ENCODE measurements around the gene CAPN14. TPM values are rescaled to one million over a fixed set of nuclear protein-coding genes. Genes with fewer than 3 reads are reported as not detected.
A peak's percentile ranks its signal among the peaks of the same experiment; 100 is the strongest.
"Not testable (repeated sequence)": the region's sequence is repeated elsewhere in the genome, so short reads cannot be mapped to it uniquely, and the experiment has no call there.

Gene CAPN14
- total RNA-seq, 1 experiment from 2014 or later = 0.11 TPM

DNA sequence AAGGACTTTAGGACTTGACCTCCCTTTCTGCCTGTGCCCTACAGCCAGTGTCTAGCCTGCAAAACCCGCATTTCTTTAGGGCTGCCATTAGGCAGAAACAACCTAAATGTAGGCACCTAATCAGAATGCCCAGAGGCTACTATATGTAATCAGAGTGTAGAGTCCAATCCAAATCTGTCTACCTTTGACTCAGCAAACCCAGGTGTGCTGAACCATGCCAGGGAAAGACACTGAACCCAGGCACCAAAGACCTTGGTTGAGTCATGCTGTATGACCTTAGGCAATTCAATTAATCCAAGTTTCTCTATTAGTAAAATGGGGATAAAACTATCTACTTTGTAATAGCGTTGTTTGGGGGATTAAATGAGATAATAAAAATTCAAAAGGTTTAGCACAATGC lies 20.7 kb downstream of the CAPN14 start:
- no peak for DNase-seq (ENCODE audit: low read depth)

- no peak for DNase-seq (ENCODE audit: low read depth)
Observed at GRCh38 chr2:31193806-31194205, 23.5 kb downstream of the CAPN14 start.

DNA sequence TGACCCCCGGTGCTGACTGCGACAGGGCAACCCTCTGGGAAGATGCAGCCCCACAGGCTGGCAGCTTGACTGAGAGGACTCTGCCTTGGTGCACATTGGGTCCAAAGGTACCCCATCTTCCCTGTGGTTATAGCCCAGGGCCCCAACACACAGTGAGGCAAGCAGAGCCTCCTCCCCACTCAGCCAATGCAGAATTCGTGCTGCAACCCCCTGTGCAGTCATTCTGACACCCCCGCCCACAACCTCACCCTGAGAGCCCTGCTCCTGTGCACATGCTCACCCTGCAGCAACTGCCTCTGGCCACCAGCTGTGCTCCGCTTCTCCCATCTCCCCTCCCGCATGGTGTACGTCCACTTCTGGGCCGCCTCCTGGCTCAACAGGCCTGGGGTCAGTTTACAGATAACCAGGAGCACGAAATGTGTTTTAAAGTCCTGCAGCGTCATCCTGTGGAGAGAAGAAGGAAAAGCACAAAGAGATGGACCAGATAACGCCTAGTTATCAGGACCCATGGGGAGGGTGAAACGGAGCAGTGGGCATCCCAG lies 24.4 kb downstream of the CAPN14 start:
- DNase-seq (ENCODE audit: low read depth) = no peak

- no peak for DNase-seq (ENCODE audit: low read depth)
Observed at GRCh38 chr2:31192396-31192795, 24.9 kb downstream of the CAPN14 start.

DNA sequence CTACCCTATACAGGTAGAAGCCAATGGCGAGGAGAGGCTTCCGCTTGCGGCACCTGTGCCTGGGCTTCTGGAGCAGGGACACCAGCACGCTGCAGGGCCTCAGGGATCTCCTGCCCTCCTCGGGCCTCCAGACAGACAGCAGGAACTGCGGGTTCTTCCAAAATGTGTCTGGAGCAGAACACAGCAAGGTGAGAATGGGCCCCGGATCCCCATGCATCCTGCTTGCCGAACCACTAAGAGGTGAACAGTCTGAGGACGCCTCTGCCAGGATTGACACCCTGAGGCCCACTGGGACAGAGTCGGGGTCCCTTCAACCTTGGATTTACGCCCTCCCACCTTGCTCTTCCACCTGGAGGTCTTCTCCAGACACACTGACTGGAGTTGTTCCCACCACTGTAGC lies 25.4 kb downstream of the CAPN14 start:
- DNase-seq (ENCODE audit: low read depth) = no peak

- DNase-seq (ENCODE audit: low read depth) = no peak
Observed at GRCh38 chr2:31190188-31190587, 27.1 kb downstream of the CAPN14 start.

- DNase-seq (ENCODE audit: low read depth) = no peak
Observed at GRCh38 chr2:31189141-31189540, 28.2 kb downstream of the CAPN14 start.

DNA sequence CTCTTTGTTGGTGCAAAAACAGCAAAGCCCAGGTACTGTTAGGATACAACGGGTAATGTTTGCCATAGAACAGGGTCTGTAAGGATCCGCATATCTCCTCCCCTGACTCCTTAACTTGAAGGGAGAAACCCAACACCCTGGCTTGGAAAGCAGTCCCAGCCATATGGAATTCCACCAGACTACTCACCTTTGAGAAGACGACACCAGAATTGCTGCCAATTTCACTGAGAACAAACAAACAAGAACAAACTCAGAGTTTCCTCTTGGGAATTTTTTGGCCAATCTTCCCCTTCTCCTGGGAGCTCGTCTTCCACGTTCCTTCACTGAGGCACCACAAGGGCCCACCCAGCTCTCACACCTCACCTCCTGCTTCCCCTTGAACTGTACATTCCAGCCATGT lies 29.2 kb downstream of the CAPN14 start:
- no peak for DNase-seq (ENCODE audit: low read depth)

GRCh38 chr2:31187166-31187565 lies 30.1 kb downstream of the CAPN14 start:
- no peak for DNase-seq (ENCODE audit: low read depth)

- DNase-seq (ENCODE audit: low read depth) = not testable (repeated sequence)
Observed at GRCh38 chr2:31183973-31184372, 33.3 kb downstream of the CAPN14 start.

GRCh38 chr2:31176742-31177141 lies 40.6 kb downstream of the CAPN14 start:
- no peak for DNase-seq (ENCODE audit: low read depth)

DNA sequence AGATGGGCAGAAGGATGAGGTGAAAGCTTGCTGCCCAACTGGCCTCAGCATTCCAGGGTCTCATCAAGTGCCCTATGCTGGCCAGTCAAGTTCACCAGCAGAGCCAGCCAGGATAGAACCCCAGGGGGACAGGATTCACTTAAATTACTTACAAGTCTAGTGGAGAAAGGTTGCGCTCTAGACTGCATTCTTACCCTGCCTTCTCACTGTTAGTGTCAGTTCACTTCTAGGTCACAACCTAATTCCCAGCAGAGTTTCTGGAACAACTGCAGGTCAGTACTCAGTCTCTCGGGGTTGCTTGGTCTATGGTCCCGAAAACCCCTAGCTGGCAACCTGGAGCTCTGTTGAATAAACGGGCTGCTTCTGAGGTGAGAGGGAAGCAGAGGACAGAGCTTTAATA lies 46.2 kb downstream of the CAPN14 start:
- DNase-seq (ENCODE audit: low read depth) = no peak

DNA sequence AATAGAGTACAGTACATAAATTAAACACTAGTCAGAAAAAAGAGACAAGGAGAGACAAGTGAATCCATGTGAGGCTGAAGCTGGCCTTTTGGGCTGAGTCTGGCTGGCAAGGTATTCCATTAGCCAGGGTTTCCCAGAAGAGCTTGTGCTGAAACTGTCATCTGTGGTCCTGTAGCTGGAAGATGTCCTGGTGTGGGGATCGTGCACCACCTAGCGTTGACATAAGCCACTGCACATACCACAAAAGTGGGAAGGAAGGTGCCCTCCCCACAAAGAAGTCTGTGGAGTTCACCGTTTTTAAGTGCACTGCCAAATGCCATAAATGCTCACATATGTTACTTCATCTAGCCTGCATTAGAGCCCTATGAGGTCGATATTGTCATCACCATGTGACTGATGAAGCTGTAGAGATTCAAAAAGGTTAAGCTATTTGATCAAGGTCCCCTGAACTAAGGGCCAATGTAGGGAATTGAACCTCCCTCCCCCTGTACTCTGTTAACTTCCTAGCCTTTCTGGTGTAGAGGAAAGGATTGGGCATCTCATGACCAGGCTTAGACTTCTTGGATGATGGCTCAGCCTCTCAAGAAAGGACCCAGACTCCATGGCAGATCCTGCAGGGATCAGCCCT lies 47.1 kb downstream of the CAPN14 start:
- peak; percentile 76 for DNase-seq (ENCODE audit: low read depth)

DNA sequence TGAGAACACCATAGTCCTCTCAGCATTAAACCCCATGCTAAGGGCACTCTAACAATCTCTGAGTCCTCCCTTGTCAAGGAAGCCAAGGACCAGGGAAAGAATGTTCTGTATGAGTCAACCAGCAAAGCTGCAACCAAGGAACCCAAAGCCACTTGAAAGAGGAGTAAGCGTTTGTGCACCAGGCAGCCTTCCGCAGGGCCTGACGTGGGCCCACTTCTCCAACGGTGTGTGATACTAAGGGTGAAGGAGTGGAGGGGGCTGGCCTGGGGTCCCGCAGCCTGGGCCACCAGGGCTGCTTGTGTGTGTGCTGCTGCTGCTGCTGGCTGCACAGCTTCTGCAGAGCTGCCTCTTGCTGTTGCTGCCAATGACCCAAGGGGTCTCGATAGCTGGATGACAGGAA lies 49.0 kb downstream of the CAPN14 start:
- DNase-seq (ENCODE audit: low read depth) = peak; percentile 11

GRCh38 chr2:31166925-31167324 lies 50.4 kb downstream of the CAPN14 start:
- peak; percentile 25 for DNase-seq (ENCODE audit: low read depth)

DNA sequence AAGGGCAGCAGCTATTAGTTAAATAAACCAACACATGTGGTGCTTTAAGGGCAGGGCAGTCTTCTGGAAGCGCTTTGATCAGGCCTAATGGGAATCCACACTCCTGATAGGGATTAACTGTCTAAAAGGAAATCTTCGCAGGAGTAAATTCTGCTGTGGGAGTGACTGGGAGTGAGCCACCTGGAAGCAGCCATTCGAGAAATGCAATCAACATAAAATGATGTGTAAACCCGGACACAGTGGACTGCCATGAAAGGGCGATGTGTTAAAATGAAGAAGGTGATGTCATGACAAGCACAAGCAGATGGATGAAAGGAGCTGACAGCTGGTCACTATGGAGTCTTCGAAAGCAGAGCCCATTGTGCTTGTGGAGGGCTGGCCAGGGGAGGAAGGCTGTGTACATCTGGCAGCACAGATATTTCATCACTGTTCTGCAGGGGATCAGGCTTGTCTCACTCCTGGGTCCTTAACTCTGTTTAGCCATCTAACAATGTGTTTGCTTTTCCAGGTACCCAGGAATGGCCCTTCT lies 54.2 kb downstream of the CAPN14 start:
- no peak for DNase-seq (ENCODE audit: low read depth)

DNA sequence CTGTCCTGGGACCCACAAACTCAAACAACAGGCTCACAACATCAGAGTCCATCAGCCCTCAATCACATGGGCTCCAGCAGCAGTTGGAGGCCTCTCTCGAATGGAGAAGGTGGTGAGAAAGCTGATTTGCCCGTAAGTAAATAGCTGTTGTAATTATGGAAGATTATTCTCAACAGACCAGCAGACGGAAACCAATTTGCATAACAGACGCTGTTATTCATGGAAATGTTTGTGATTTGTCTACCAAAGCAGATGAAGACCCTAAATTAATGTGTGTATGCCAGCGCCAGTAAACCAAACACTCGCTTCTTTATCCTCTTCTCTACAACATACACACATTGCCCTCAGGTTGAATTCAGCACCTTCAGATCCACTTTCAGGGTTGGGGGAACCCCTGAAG lies 55.7 kb downstream of the CAPN14 start:
- DNase-seq (ENCODE audit: low read depth) = no peak

GRCh38 chr2:31151501-31151900 lies 65.8 kb downstream of the CAPN14 start:
- no peak for DNase-seq (ENCODE audit: low read depth)

DNA sequence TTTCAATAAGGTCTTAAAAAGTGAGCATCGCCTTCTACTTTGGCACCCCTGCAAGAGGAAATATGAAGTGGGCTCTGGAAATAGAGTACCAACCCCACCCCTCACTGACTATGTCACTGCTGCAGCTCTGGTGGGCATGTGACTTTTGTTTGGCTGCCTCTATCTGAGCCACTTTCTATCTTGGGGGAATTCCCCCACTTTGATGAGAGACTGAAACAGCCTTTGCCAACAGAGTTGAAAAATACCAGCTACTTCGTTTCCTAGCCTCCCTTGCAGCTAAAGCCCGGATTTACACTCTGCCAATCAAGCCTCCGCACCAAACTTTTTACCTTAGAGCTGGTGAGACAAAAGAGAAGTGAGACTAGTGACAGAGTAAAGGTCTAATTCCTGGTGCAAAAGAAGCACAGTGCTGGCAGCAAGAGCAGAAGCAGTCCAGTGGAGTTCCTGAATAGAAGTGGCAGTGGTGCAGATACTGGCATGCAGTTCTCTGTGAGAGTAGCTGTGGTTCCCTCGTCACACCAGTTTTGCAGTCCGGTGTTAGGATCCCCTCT lies 67.1 kb downstream of the CAPN14 start:
- no peak for DNase-seq (ENCODE audit: low read depth)

DNA sequence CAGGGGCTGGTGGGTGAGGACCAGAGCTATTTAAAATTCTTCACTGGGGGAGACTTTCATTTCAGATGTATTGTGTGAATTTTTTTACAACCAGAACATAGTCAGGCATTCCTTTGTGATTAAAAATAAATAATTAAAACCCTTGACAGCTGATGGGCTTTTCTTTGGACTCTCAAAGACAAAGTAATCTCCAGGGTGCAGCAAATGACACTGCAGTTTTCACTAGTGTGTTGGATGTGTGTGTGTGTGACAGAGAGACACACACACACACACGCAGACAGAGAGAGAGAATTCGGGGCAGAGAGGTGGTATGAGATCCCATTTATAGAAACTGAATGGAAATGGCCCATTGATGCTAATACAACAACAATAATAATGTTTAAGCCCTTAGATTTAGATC lies 68.8 kb downstream of the CAPN14 start:
- no peak for DNase-seq (ENCODE audit: low read depth)

DNA sequence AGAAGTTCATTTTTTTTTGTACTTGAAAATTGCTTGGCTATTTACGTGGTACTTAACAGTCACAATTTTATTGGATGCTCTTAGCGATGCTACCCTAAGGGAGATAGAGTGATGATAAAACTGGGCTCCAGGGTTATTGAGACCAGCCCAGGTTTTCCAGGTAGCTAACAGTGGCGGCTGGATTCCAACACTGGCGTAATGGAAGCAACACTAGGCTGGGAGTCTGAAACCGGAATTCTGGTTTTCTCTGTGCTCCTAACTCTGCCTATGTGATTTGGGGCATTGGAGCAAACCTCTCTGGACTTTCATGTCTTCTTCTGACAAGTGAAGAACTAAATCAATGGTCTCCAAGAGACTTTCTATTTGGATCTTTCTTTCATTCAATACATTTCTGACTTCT lies 69.7 kb downstream of the CAPN14 start:
- DNase-seq (ENCODE audit: low read depth) = no peak

GRCh38 chr2:31142110-31142509 lies 75.2 kb downstream of the CAPN14 start:
- DNase-seq (ENCODE audit: low read depth) = no peak

DNA sequence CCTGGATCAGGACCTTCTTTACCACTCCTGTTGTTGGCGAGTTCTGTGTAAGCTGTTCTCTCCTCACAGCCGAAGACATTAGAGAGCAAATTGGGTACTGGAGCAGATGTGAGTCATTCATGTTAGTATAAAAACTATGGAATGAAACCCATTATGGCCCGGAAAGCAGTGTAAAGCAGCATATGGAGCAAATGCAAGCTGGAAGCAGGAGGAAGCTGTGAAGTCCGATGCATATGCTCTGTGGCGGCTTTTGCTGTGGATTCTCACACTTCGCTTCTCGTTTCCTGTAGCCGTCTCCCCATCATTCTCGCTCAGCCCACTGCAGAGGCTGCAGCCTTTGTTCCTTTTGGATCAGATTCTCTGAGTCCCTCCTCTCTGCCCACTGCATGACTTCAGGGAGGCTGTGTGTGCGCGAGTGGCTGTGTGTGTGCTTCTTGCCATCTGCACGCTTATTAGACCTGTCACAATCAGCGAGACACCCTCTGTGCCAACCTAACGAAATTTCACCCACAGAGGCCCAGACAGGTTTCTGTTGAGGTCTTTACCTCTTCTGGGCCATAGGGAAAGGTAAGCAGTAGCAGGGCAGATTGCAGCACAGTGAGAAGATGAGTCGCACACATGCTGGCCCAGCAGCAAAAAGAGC lies 75.8 kb downstream of the CAPN14 start:
- no peak for DNase-seq (ENCODE audit: low read depth)
